ENCODE results near the gene ARSA. TPM values are rescaled to one million over a fixed set of nuclear protein-coding genes. Genes with fewer than 3 reads are reported as not detected.

The ARSA gene
- total and polyA plus RNA-seq, 2 of the 13 experiments (the other 11 are each of a cell fraction or from before 2014, with no cell fraction given), result 9.0 to 11.5 TPM

DNA sequence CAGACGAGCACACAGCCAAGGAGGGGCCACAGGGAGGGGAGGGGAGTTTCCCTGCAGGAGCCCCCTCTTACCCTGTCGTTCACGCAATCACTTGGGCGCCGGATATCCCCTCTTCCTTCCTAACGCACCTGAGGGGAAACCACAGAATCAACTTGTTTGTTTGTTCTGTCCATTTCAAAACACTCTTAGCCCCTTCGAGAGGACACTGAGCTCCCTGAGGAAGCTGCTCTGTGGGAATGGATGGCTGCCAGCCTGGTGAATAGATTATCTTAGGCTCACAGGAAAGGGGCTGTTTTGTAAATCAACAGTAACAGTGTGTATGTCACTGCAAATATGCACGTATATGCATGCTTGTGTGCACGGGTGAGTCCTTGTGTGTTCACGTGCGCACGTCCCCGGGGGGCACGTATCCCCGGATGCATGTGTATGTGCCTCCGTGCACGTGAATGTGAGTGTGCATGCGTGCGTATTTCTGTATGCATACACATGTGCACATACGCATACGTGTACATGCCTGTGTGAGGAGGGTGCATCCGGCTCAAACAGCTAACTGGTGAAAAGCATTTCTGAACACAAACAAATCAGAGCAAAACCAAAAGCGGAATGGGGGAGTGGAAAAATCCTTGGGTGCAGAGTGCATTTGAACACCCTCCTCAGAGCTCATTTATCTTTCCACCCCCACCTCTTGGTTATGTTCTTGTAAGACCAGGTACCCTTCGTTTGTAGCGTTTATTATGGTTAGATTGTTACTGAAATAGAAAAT lies 7.2 kb downstream of the ARSA start (continued):
- TF ChIP-seq ZSCAN30 (CRISPR knock-in tag; IDR thresholded peaks at IDR 0.05), result no peak
- TF ChIP-seq TAF15 (IDR thresholded peaks at IDR 0.05; ENCODE audit: low read depth, low read length, poor library complexity, severe bottlenecking), result no peak
- no peak for TF ChIP-seq HMG20A (CRISPR knock-in tag; IDR thresholded peaks at IDR 0.05; ENCODE audit: borderline replicate concordance)
- TF ChIP-seq FOXO4 (CRISPR knock-in tag; conservative IDR thresholded peaks at IDR 0.05), result 0 out of 2 replicates have a peak, but pooled peaks have one; percentile 87
- TF ChIP-seq, protein P1, sequence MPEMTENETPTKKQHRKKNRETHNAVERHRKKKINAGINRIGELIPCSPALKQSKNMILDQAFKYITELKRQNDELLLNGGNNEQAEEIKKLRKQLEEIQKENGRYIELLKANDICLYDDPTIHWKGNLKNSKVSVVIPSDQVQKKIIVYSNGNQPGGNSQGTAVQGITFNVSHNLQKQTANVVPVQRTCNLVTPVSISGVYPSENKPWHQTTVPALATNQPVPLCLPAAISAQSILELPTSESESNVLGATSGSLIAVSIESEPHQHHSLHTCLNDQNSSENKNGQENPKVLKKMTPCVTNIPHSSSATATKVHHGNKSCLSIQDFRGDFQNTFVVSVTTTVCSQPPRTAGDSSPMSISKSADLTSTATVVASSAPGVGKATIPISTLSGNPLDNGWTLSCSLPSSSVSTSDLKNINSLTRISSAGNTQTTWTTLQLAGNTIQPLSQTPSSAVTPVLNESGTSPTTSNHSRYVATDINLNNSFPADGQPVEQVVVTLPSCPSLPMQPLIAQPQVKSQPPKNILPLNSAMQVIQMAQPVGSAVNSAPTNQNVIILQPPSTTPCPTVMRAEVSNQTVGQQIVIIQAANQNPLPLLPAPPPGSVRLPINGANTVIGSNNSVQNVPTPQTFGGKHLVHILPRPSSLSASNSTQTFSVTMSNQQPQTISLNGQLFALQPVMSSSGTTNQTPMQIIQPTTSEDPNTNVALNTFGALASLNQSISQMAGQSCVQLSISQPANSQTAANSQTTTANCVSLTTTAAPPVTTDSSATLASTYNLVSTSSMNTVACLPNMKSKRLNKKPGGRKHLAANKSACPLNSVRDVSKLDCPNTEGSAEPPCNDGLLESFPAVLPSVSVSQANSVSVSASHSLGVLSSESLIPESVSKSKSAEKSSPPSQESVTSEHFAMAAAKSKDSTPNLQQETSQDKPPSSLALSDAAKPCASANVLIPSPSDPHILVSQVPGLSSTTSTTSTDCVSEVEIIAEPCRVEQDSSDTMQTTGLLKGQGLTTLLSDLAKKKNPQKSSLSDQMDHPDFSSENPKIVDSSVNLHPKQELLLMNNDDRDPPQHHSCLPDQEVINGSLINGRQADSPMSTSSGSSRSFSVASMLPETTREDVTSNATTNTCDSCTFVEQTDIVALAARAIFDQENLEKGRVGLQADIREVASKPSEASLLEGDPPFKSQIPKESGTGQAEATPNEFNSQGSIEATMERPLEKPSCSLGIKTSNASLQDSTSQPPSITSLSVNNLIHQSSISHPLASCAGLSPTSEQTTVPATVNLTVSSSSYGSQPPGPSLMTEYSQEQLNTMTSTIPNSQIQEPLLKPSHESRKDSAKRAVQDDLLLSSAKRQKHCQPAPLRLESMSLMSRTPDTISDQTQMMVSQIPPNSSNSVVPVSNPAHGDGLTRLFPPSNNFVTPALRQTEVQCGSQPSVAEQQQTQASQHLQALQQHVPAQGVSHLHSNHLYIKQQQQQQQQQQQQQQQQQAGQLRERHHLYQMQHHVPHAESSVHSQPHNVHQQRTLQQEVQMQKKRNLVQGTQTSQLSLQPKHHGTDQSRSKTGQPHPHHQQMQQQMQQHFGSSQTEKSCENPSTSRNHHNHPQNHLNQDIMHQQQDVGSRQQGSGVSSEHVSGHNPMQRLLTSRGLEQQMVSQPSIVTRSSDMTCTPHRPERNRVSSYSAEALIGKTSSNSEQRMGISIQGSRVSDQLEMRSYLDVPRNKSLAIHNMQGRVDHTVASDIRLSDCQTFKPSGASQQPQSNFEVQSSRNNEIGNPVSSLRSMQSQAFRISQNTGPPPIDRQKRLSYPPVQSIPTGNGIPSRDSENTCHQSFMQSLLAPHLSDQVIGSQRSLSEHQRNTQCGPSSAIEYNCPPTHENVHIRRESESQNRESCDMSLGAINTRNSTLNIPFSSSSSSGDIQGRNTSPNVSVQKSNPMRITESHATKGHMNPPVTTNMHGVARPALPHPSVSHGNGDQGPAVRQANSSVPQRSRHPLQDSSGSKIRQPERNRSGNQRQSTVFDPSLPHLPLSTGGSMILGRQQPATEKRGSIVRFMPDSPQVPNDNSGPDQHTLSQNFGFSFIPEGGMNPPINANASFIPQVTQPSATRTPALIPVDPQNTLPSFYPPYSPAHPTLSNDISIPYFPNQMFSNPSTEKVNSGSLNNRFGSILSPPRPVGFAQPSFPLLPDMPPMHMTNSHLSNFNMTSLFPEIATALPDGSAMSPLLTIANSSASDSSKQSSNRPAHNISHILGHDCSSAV (CRISPR knock-in tag; IDR thresholded peaks at IDR 0.05; ENCODE audit: borderline replicate concordance), result no peak
- no peak for TF ChIP-seq MIXL1 (CRISPR knock-in tag; IDR thresholded peaks at IDR 0.05)
- peak; percentile 19; the same call in 1 of the 2 replicates for TF ChIP-seq ZMYM3 (CRISPR knock-in tag; IDR thresholded peaks at IDR 0.05)
- no peak for TF ChIP-seq MBD4 (IDR thresholded peaks at IDR 0.05; ENCODE audit: borderline replicate concordance, low read length)
- TF ChIP-seq KMT2B (CRISPR knock-in tag; IDR thresholded peaks at IDR 0.05), result no peak
- no peak for TF ChIP-seq ZBTB3 (CRISPR knock-in tag; IDR thresholded peaks at IDR 0.05; ENCODE audit: borderline replicate concordance, low read depth)
- TF ChIP-seq HMG20B (CRISPR knock-in tag; conservative IDR thresholded peaks at IDR 0.05), result no peak
- no peak for TF ChIP-seq SRSF9 (IDR thresholded peaks at IDR 0.05; ENCODE audit: borderline replicate concordance, insufficient read depth, low read depth, low read length, poor library complexity, severe bottlenecking)
- no peak for TF ChIP-seq TEAD2 (CRISPR knock-in tag; IDR thresholded peaks at IDR 0.05)

Measured in HepG2 (cell line).